Measurements from ENCODE around the gene PRXL2A. TPM values are rescaled to one million over a fixed set of nuclear protein-coding genes. Genes with fewer than 3 reads are reported as not detected.

PRXL2A gene
- polyA plus RNA-seq, 1 of the 3 experiments (the other 2 are of a cell fraction), result 15.6 TPM

- peaks cover 100% of the 10 kb centered on the region for H3K79me2 ChIP-seq (ENCODE audit: insufficient read depth)
- peaks cover 99% of the 10 kb centered on the region for H4K20me1 ChIP-seq (ENCODE audit: insufficient read depth)
- H3K4me3 ChIP-seq (ENCODE audit: low read depth in 2 of 2, low read length in 1 of 2), result no peak overlapping the region
- ChIA-PET POLR2A (no interaction called here), CTCF (interaction anchor here (1.0 to 35.3 kb wide), 6 partner anchors 16 to 200 kb away, joined by 3 to 602 read pairs (median 4); no protein-coding TSS in a partner anchor)
- H3K27ac ChIP-seq (ENCODE audit: low read depth in 2 of 2, low read length in 1 of 2), result peak overlapping the region; percentile 36 to 38
- TF ChIP-seq REST (IDR thresholded peaks at IDR 0.05; ENCODE audit: low read depth, low read length), result no peak
- TF ChIP-seq MAX (IDR thresholded peaks at IDR 0.05; ENCODE audit: low read depth), result no peak
- no peak for TF ChIP-seq USF2 (IDR thresholded peaks at IDR 0.05; ENCODE audit: borderline replicate concordance, low read depth, low read length)
- no peak for TF ChIP-seq RCOR1 (IDR thresholded peaks at IDR 0.05; ENCODE audit: low read length)
- no peak for TF ChIP-seq PBX3 (IDR thresholded peaks at IDR 0.05)
- no peak for TF ChIP-seq USF1 (IDR thresholded peaks at IDR 0.05; ENCODE audit: borderline replicate concordance, low read depth)
- no peak for TF ChIP-seq TEAD4 (IDR thresholded peaks at IDR 0.05; ENCODE audit: borderline replicate concordance, insufficient read depth)
- TF ChIP-seq FOXM1 (IDR thresholded peaks at IDR 0.05; ENCODE audit: low read depth), result no peak
- no peak for TF ChIP-seq YY1 (IDR thresholded peaks at IDR 0.05; ENCODE audit: low read depth)
- no peak for TF ChIP-seq SIN3A (IDR thresholded peaks at IDR 0.05; ENCODE audit: borderline replicate concordance, low read depth, low read length)
- no peak for TF ChIP-seq CTCF (IDR thresholded peaks at IDR 0.05)
- no peak for TF ChIP-seq JUND (IDR thresholded peaks at IDR 0.05)
- no peak for TF ChIP-seq ZBTB33 (IDR thresholded peaks at IDR 0.05; ENCODE audit: borderline replicate concordance, low read depth)
- no peaks in the 10 kb centered on the region for H3K27me3 ChIP-seq (ENCODE audit: insufficient read depth)
- no peaks in the 10 kb centered on the region for H3K36me3 ChIP-seq (replicated peaks in 1 of 2; ENCODE audit: control insufficient read depth in 1 of 2, insufficient read depth in 2 of 2, low read length in 1 of 2)
- no peak for DNase-seq
- no peak overlapping the region for H3K9ac ChIP-seq
- H3K4me2 ChIP-seq, result peak overlapping the region; percentile 64
- H3K9me3 ChIP-seq, result no peaks in the 10 kb centered on the region
- peaks cover 8% of the 10 kb centered on the region for H3F3A ChIP-seq (replicated peaks; ENCODE audit: insufficient read depth)
- H3K4me1 ChIP-seq (ENCODE audit: control insufficient read depth in 1 of 2, insufficient read depth in 2 of 2, low read depth in 1 of 2, low read length in 1 of 2), result peaks cover 77 to 83% of the 10 kb centered on the region in 2 experiments
- WGBS (ENCODE audit: low lambda C conversion rate), result 67% methylated on average over 7 of the region's 7 CpGs
- no peaks in the 10 kb centered on the region for H3K9me2 ChIP-seq
- H2AFZ ChIP-seq (ENCODE audit: low read depth), result no peak overlapping the region
These were observed 54.1 kb downstream of the PRXL2A start for GRCh38 chr10:80462299-80462980.

Measured in SK-N-SH (cell line).